D721Med (cell line): ENCODE data around the gene GARIN5A.

ENCODE experiments used
- DNase-seq: peaks from one replicate; pipeline ENCODE4 v3.0.0; 2011; ENCODE audit warnings: low spot score; ENCODE audit not compliant: insufficient read length
- FAIRE-seq: peaks from 2 replicates; lab custom pipeline; 2011; peaks lifted over from hg19 to GRCh38; lab: Jason Lieb, UNC
- CTCF ChIP-seq: IDR thresholded peaks from 2 replicates; pipeline ENCODE4 v1.5.1; 2012; ENCODE audit warnings: mild to moderate bottlenecking, control low read depth; ENCODE audit not compliant: insufficient read depth; ENCODE audit errors: missing control alignments

GARIN5A gene

GRCh38 chr19:50437862-50438449 is 38.7 kb downstream of the GARIN5A start:
- no peak for FAIRE-seq
- TF ChIP-seq CTCF: no peak
- no peak for DNase-seq

- no peak for TF ChIP-seq CTCF
- DNase-seq (no peak), FAIRE-seq (no peak)
Measured at GRCh38 chr19:50435627-50436026, 41.0 kb downstream of the GARIN5A start.

GRCh38 chr19:50435221-50435620 is 41.4 kb downstream of the GARIN5A start:
- TF ChIP-seq CTCF: no peak
- DNase-seq (no peak), FAIRE-seq (no peak)

GRCh38 chr19:50434525-50434924 is 42.1 kb downstream of the GARIN5A start:
- no peak for TF ChIP-seq CTCF
- FAIRE-seq (no peak), DNase-seq (no peak)

GRCh38 chr19:50433201-50434180 is 43.2 kb downstream of the GARIN5A start:
- no peak for DNase-seq
- TF ChIP-seq CTCF: no peak
- no peak for FAIRE-seq

GRCh38 chr19:50432221-50433028 is 44.2 kb downstream of the GARIN5A start, which contains the start of gene MYBPC2:
TSS of gene MYBPC2 (plus strand) at chr19:50432892. CDS start at chr19:50432954, 62 bp downstream.
- DNase-seq (no peak), FAIRE-seq (no peak)
- TF ChIP-seq CTCF: no peak
